WTC11 (cell line): ENCODE measurements around the gene EIF2S1.

ENCODE experiments used
- CREB1 ChIP-seq: sonication (generic); formaldehyde crosslinking; IDR thresholded peaks from 2 replicates; pipeline ENCODE4 v1.8.0; 2023; ENCODE audit warnings: mild to moderate bottlenecking, missing genetic modification reagents
- GRHL2 ChIP-seq: fragments of 250-450 bp; sonication (Bioruptor Pico); IDR thresholded peaks from 2 replicates; pipeline ENCODE4 v1.8.0; 2022; ENCODE audit warnings: mild to moderate bottlenecking, moderate library complexity; ENCODE audit not compliant: insufficient replicate concordance, severe bottlenecking
- JUN ChIP-seq: sonication (generic); formaldehyde crosslinking; IDR thresholded peaks from 2 replicates; pipeline ENCODE4 v1.8.0; 2023; ENCODE audit warnings: mild to moderate bottlenecking, missing genetic modification reagents
- NFYB ChIP-seq: sonication (generic); formaldehyde crosslinking; conservative IDR thresholded peaks from 2 replicates; pipeline ENCODE4 v1.8.0; 2022; ENCODE audit warnings: low read depth, missing genetic modification reagents
- NR3C1 ChIP-seq: sonication (generic); formaldehyde crosslinking; conservative IDR thresholded peaks from 2 replicates; pipeline ENCODE4 v1.8.1; 2023; ENCODE audit warnings: low read depth, mild to moderate bottlenecking, missing genetic modification reagents
- TEAD4 ChIP-seq: sonication (generic); formaldehyde crosslinking; IDR thresholded peaks from 2 replicates; pipeline ENCODE4 v1.8.0; 2022; ENCODE audit warnings: mild to moderate bottlenecking, missing genetic modification reagents
- ZNF121 ChIP-seq: sonication (generic); formaldehyde crosslinking; IDR thresholded peaks from 2 replicates; pipeline ENCODE4 v1.8.0; 2023; ENCODE audit warnings: missing genetic modification reagents
- TF ChIP-seq, protein P1 (sequence below): fragments of 200-600 bp; IDR thresholded peaks from 2 replicates; pipeline ENCODE4 v1.8.0; 2022; ENCODE audit warnings: antibody characterized with exemption
- TF ChIP-seq, protein P2 (sequence below): sonication (generic); formaldehyde crosslinking; IDR thresholded peaks from 2 replicates; pipeline ENCODE4 v1.8.1; 2023; ENCODE audit warnings: mild to moderate bottlenecking, missing genetic modification reagents, moderate library complexity
- TF ChIP-seq, protein P3 (sequence below): sonication (generic); formaldehyde crosslinking; IDR thresholded peaks from 2 replicates; pipeline ENCODE4 v1.8.1; 2022; ENCODE audit warnings: low read depth, mild to moderate bottlenecking, moderate library complexity, missing genetic modification reagents, borderline replicate concordance
- TF ChIP-seq, protein P4 (sequence below): sonication (generic); formaldehyde crosslinking; IDR thresholded peaks from 2 replicates; pipeline ENCODE4 v1.8.0; 2022; ENCODE audit warnings: mild to moderate bottlenecking, missing genetic modification reagents
- TF ChIP-seq, protein P5 (sequence below): sonication (generic); formaldehyde crosslinking; IDR thresholded peaks from 2 replicates; pipeline ENCODE4 v1.8.0; 2023; ENCODE audit warnings: missing genetic modification reagents
- TF ChIP-seq, protein P6 (sequence below): sonication (generic); formaldehyde crosslinking; conservative IDR thresholded peaks from 2 replicates; pipeline ENCODE4 v1.8.1; 2022; ENCODE audit warnings: mild to moderate bottlenecking, missing genetic modification reagents

DNA sequence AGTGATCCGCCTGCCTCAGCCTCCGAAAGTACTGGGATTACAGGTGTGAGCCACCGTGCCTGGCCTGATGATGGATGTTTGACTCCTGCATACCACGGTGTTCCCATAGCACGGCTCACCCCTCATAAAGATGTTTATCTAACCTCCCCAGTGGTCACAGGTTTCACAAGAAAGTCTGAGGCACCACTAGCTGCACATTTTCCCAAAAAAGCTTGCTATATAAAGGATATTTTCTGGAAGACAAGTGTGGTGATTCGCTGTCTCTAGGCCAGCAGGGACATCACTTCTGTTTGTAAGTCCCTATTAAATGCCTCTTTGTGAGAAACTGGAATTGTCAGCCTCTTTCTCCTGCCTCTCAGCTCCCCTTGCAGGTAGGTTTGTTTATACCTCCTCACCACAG is 33.6 kb downstream of the EIF2S1 start:
- TF ChIP-seq, protein P1, sequence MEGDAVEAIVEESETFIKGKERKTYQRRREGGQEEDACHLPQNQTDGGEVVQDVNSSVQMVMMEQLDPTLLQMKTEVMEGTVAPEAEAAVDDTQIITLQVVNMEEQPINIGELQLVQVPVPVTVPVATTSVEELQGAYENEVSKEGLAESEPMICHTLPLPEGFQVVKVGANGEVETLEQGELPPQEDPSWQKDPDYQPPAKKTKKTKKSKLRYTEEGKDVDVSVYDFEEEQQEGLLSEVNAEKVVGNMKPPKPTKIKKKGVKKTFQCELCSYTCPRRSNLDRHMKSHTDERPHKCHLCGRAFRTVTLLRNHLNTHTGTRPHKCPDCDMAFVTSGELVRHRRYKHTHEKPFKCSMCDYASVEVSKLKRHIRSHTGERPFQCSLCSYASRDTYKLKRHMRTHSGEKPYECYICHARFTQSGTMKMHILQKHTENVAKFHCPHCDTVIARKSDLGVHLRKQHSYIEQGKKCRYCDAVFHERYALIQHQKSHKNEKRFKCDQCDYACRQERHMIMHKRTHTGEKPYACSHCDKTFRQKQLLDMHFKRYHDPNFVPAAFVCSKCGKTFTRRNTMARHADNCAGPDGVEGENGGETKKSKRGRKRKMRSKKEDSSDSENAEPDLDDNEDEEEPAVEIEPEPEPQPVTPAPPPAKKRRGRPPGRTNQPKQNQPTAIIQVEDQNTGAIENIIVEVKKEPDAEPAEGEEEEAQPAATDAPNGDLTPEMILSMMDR = no peak
- TF ChIP-seq NFYB (CRISPR knock-in tag) (no peak), TEAD4 (no peak), ZNF121 (CRISPR knock-in tag) (no peak), CREB1 (CRISPR knock-in tag) (no peak), GRHL2 (CRISPR knock-in tag) (no peak), JUN (CRISPR knock-in tag) (no peak), NR3C1 (CRISPR knock-in tag) (no peak)
- TF ChIP-seq, protein P2, sequence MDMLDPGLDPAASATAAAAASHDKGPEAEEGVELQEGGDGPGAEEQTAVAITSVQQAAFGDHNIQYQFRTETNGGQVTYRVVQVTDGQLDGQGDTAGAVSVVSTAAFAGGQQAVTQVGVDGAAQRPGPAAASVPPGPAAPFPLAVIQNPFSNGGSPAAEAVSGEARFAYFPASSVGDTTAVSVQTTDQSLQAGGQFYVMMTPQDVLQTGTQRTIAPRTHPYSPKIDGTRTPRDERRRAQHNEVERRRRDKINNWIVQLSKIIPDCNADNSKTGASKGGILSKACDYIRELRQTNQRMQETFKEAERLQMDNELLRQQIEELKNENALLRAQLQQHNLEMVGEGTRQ = no peak
- TF ChIP-seq, protein P3, sequence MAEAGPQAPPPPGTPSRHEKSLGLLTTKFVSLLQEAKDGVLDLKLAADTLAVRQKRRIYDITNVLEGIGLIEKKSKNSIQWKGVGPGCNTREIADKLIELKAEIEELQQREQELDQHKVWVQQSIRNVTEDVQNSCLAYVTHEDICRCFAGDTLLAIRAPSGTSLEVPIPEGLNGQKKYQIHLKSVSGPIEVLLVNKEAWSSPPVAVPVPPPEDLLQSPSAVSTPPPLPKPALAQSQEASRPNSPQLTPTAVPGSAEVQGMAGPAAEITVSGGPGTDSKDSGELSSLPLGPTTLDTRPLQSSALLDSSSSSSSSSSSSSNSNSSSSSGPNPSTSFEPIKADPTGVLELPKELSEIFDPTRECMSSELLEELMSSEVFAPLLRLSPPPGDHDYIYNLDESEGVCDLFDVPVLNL (CRISPR knock-in tag) = no peak
- TF ChIP-seq, protein P4, sequence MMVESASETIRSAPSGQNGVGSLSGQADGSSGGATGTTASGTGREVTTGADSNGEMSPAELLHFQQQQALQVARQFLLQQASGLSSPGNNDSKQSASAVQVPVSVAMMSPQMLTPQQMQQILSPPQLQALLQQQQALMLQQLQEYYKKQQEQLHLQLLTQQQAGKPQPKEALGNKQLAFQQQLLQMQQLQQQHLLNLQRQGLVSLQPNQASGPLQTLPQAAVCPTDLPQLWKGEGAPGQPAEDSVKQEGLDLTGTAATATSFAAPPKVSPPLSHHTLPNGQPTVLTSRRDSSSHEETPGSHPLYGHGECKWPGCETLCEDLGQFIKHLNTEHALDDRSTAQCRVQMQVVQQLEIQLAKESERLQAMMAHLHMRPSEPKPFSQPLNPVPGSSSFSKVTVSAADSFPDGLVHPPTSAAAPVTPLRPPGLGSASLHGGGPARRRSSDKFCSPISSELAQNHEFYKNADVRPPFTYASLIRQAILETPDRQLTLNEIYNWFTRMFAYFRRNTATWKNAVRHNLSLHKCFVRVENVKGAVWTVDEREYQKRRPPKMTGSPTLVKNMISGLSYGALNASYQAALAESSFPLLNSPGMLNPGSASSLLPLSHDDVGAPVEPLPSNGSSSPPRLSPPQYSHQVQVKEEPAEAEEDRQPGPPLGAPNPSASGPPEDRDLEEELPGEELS (CRISPR knock-in tag) = no peak
- TF ChIP-seq, protein P5, sequence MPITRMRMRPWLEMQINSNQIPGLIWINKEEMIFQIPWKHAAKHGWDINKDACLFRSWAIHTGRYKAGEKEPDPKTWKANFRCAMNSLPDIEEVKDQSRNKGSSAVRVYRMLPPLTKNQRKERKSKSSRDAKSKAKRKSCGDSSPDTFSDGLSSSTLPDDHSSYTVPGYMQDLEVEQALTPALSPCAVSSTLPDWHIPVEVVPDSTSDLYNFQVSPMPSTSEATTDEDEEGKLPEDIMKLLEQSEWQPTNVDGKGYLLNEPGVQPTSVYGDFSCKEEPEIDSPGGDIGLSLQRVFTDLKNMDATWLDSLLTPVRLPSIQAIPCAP (CRISPR knock-in tag) = no peak
- TF ChIP-seq, protein P6, sequence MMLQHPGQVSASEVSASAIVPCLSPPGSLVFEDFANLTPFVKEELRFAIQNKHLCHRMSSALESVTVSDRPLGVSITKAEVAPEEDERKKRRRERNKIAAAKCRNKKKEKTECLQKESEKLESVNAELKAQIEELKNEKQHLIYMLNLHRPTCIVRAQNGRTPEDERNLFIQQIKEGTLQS (CRISPR knock-in tag) = no peak
